Sciatic nerve (tissue), 2 donors: ENCODE measurements around the gene FAM171A2. TPM values are rescaled to one million over a fixed set of nuclear protein-coding genes. Genes with fewer than 3 reads are reported as not detected.
A peak's percentile ranks its signal among the peaks of the same experiment; 100 is the strongest.
"Not testable (repeated sequence)": the region's sequence is repeated elsewhere in the genome, so short reads cannot be mapped to it uniquely, and the experiment has no call there.

Experiments used
- ATAC-seq: fragments of 200-7000 bp; cut with Tn5 transposase; one replicate; pipeline ENCODE4 v1.9.1; 2020; ENCODE audit warnings: mild to moderate bottlenecking, moderate library complexity
- DNase-seq: peaks from one replicate; pipeline ENCODE4 v3.0.0-alpha.2; 2020; ENCODE audit warnings: low spot score
- intact Hi-C: fragments of 100-400 bp; cut with DNase I; formaldehyde crosslinking; loops from one replicate; pipeline ENCODE4 v1.14.2; 2022
- total RNA-seq: library from RNA; stranded (reverse); fragmentation: NEBNext Ultra II Directional; extraction: Animal tissue kit (Norgen Biotek cat#: 25700); gene quantifications from one replicate; pipeline ENCODE4 v1.2.1, GENCODE V29; 2021
- donor health status: DM: no; HTN: no; CAD: no.
- donor health status: DM: no; HTN: no; CAD: no.

The FAM171A2 gene
- total RNA-seq: 3.7 TPM

GRCh38 chr17:44363613-44364159, at the start of gene FAM171A2:
Gene FAM171A2, minus strand, starts transcription at chr17:44363853. Its CDS starts 139 bp downstream, at chr17:44363714.
- intact Hi-C loops: no loop called here
- peak; percentile 80 for DNase-seq
- peak; percentile 66 for ATAC-seq

GRCh38 chr17:44409309-44410028, 45.8 kb upstream of the FAM171A2 start:
- intact Hi-C loops: no loop called here
- ATAC-seq (no peak), DNase-seq (no peak)

GRCh38 chr17:44408786-44409185, 45.1 kb upstream of the FAM171A2 start:
- intact Hi-C loops: no loop called here
- ATAC-seq: no peak
- DNase-seq: no peak

- DNase-seq: no peak
- no peak for ATAC-seq
- intact Hi-C loops: no loop called here
Observed at GRCh38 chr17:44402564-44403172, 39.0 kb upstream of the FAM171A2 start.

- intact Hi-C loops: no loop called here
- DNase-seq (no peak), ATAC-seq (peak; percentile 50)
Observed at GRCh38 chr17:44400226-44400847, 36.7 kb upstream of the FAM171A2 start.

- intact Hi-C loops: no loop called here
- peak; percentile 35 for ATAC-seq
- no peak for DNase-seq
Observed at GRCh38 chr17:44398692-44399691, 35.3 kb upstream of the FAM171A2 start.

GRCh38 chr17:44397479-44398440, 34.1 kb upstream of the FAM171A2 start:
- peak; percentile 24 for ATAC-seq
- intact Hi-C loops: no loop called here
- DNase-seq: no peak

- ATAC-seq (no peak), DNase-seq (no peak)
- intact Hi-C loops: no loop called here
Observed at GRCh38 chr17:44396946-44397345, 33.3 kb upstream of the FAM171A2 start.

GRCh38 chr17:44394833-44395232, 31.2 kb upstream of the FAM171A2 start:
- DNase-seq: no peak
- intact Hi-C loops: no loop called here

GRCh38 chr17:44394112-44394511, 30.5 kb upstream of the FAM171A2 start:
- intact Hi-C loops, ATAC-seq, DNase-seq: not testable (repeated sequence)

More at GRCh38 chr17:44394833-44395232, 31.2 kb upstream of the FAM171A2 start:
- no peak for ATAC-seq

GRCh38 chr17:44390250-44390870, 26.7 kb upstream of the FAM171A2 start:
- ATAC-seq (no peak), DNase-seq (no peak)
- intact Hi-C loops: no loop called here

GRCh38 chr17:44389723-44390202, 26.1 kb upstream of the FAM171A2 start:
- intact Hi-C loops: no loop called here
- DNase-seq (no peak), ATAC-seq (no peak)

- intact Hi-C loops: no loop called here
- ATAC-seq: no peak
- no peak for DNase-seq
Observed at GRCh38 chr17:44389281-44389680, 25.6 kb upstream of the FAM171A2 start, which contains the start of gene ITGA2B. Gene ITGA2B, minus strand, starts transcription at chr17:44389649. Its CDS starts 176 bp downstream, at chr17:44389473.

GRCh38 chr17:44387804-44388203, 24.2 kb upstream of the FAM171A2 start:
- no peak for DNase-seq
- ATAC-seq: no peak
- intact Hi-C loops: no loop called here

- intact Hi-C loops: no loop called here
- DNase-seq (no peak), ATAC-seq (no peak)
Observed at GRCh38 chr17:44386182-44386525, 22.5 kb upstream of the FAM171A2 start.

GRCh38 chr17:44385287-44386181, 21.9 kb upstream of the FAM171A2 start:
- intact Hi-C loops: no loop called here
- ATAC-seq (peak; percentile 96), DNase-seq (peak; percentile 91)
